LNCaP clone FGC (cell line): ENCODE measurements around the gene TNFRSF8.

Experiments used
- DNase-seq: peaks from one replicate; pipeline ENCODE4 v3.0.0-alpha.2; 2011; ENCODE audit warnings: low read depth
- H3K4me3 ChIP-seq: 2 replicates; pipeline ENCODE4 v1.5.1; 2011; ENCODE audit warnings: mild to moderate bottlenecking, low read depth, low read length, control low read depth
- TF ChIP-seq, protein P1 (sequence below): IDR thresholded peaks from 2 replicates; pipeline ENCODE4 v1.5.1; 2012; ENCODE audit warnings: mild to moderate bottlenecking; ENCODE audit not compliant: control insufficient read depth, insufficient read depth; ENCODE audit errors: extremely low read depth

Gene TNFRSF8

GRCh38 chr1:12147201-12147701 is 84.1 kb downstream of the TNFRSF8 start:
- DNase-seq, result no peak
- TF ChIP-seq, protein P1, sequence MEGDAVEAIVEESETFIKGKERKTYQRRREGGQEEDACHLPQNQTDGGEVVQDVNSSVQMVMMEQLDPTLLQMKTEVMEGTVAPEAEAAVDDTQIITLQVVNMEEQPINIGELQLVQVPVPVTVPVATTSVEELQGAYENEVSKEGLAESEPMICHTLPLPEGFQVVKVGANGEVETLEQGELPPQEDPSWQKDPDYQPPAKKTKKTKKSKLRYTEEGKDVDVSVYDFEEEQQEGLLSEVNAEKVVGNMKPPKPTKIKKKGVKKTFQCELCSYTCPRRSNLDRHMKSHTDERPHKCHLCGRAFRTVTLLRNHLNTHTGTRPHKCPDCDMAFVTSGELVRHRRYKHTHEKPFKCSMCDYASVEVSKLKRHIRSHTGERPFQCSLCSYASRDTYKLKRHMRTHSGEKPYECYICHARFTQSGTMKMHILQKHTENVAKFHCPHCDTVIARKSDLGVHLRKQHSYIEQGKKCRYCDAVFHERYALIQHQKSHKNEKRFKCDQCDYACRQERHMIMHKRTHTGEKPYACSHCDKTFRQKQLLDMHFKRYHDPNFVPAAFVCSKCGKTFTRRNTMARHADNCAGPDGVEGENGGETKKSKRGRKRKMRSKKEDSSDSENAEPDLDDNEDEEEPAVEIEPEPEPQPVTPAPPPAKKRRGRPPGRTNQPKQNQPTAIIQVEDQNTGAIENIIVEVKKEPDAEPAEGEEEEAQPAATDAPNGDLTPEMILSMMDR, result no peak
- H3K4me3 ChIP-seq, result no peak overlapping the region

DNA sequence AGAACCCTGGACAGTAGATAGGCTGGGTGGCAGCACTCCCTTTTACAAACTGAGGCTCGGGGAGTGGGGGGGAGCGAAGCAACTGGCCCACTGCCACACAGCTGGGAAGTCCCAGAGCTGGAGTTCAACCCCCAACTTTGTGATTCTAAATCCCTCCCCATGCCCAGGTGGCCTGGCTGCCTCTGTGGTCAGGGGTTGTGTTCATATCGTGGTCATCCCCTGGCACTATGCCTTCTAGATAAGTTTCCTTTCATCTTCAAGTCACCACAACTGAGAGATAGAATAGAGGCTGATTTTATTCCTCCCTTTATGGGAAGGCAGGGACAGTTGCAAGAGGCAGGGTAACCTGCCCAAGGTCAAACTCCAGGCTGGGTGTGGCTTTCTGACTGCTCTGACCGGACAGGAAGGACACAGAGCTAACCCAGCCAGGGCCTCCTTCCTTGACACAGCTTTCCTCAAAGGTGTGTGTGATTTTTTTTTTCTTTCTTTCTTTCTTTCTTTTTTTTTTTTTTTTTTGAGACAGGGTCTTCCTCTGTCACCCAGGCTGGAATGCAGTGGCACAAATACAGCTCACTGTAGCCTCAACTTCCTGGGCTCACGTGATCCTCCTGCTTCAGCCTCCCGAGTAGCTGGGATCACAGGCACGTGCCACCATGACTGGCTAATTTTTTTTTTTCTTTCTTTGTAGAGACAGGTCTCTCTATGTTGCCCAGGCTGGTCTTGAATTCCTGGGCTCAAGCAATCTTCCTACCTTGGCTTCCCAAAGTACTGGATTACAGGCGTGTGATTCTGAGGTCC is 85.3 kb downstream of the TNFRSF8 start:
- no peak for DNase-seq
- TF ChIP-seq, protein P1, result no peak
- H3K4me3 ChIP-seq, result no peak overlapping the region

GRCh38 chr1:12148958-12149790 is 86.1 kb downstream of the TNFRSF8 start:
- DNase-seq, result no peak
- H3K4me3 ChIP-seq, result no peak overlapping the region
- TF ChIP-seq, protein P1, result no peak

DNA sequence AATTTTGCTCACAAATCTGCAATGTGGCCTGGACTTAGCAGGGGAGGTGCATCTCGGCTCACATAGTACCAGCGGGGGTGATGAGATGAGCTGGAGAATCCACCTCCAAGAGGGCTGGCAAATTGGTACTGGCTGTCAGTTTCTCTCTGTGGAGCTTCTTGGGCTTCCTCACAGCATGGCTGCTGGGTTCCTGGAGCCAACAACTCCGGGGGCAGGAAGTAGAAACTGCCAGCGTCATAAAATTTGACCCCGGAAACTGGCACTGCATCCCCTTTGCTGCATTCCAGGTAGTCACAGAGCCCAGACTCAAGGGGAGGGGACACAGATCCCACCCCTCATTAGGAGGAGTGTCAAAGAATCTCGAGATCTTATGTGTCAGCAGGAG is 86.7 kb downstream of the TNFRSF8 start:
- TF ChIP-seq, protein P1, result no peak
- DNase-seq, result no peak
- H3K4me3 ChIP-seq, result no peak overlapping the region

- no peak overlapping the region for H3K4me3 ChIP-seq
- TF ChIP-seq, protein P1, result no peak
- no peak for DNase-seq
Observed at GRCh38 chr1:12150456-12151200, 87.5 kb downstream of the TNFRSF8 start.

DNA sequence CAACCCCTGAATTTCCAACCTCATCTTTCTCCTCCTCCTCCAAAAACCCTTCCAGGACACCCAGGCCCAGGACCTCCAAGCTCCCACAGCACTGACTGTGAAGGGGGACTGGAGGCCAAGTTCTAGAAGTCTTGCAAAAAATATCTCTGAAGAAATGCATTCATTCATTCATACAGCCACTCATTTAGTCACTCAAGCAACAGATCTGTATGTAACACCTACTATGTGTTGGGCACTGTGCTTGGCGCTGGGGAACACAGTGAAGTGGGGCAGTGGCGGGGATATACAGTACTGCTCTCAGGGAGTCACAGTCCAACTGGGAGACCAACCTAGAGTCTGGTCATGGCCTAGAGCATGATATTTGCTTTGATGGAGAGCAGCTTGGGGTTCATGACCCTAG is 88.4 kb downstream of the TNFRSF8 start:
- H3K4me3 ChIP-seq, result no peak overlapping the region
- TF ChIP-seq, protein P1, result no peak
- DNase-seq, result no peak
